GM18873 (cell line): ENCODE measurements around the gene MYL3.
"Not testable (repeated sequence)": the region's sequence is repeated elsewhere in the genome, so short reads cannot be mapped to it uniquely, and the experiment has no call there.

Source experiments
- ATAC-seq: cut with Tn5 transposase; IDR thresholded peaks from one replicate; pipeline ENCODE4 v1.9.1; 2021; ENCODE audit warnings: mild to moderate bottlenecking, moderate library complexity, moderate number of reproducible peaks; ENCODE audit not compliant: unreplicated experiment, low FRiP score

Gene MYL3

DNA sequence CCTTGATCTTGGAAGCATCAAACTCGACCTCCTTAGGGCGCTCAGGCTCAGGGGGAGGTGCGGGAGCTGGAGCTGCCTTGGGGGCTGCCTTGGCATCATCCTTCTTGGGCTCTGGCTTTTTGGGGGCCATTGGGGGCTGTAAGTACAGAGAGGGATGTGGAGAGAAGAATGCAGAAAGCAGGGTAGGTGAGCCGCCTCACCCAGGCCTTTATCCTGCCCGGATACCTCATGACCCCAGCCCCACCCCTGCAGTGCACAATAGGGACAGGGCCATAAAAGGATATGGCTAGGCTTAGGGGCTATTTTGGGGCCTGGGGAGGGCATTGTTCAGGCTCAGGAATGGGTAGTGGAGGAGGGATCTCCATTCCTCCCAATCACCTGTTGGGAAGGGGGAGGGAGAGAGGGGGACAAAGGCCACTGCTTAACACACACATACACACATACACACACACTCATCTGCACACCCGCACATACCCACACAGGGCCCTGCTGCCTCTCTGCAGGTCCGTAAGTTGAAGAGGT is at the start of gene MYL3:
TSS of gene MYL3 (minus strand) at position 184 of the 522 bp plus-strand sequence. CDS start at position 130, 54 bp downstream.
- ATAC-seq = no peak

- no peak for ATAC-seq
Observed at GRCh38 chr3:46912986-46913385, 49.7 kb upstream of the MYL3 start.

GRCh38 chr3:46910914-46911313 is 47.7 kb upstream of the MYL3 start:
- ATAC-seq = not testable (repeated sequence)

DNA sequence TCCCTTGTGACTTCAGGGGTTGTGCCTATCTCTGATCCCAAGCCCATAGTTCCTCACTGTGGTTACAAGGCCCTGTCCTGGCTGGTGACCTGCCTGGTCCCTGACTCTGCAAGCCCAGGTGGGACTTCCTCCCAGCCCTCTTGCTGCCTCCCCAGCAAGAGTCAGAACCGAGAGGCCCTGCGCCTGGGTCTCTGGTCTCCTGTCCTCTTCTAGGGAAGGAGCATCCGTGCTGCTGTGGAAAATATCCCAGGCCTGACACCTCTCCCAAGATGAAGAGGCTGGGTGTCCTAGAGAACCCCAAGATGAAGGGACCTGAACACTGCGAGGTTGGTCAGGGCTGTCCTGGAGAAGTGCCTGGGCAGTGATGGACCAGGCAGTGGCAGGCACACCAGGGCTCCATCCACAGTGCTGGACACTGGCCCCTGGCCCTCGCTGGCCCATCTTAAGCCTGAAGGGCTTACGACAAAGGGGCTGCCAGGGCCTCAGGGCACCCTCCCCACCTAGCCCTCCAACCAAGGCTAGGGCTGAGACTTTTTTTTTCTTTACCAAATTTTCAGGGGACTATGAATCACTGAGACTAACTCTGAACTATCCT is 47.0 kb upstream of the MYL3 start:
- no peak for ATAC-seq

GRCh38 chr3:46909535-46910161 is 46.4 kb upstream of the MYL3 start:
- ATAC-seq = no peak

GRCh38 chr3:46908986-46909534 is 45.8 kb upstream of the MYL3 start:
- no peak for ATAC-seq

DNA sequence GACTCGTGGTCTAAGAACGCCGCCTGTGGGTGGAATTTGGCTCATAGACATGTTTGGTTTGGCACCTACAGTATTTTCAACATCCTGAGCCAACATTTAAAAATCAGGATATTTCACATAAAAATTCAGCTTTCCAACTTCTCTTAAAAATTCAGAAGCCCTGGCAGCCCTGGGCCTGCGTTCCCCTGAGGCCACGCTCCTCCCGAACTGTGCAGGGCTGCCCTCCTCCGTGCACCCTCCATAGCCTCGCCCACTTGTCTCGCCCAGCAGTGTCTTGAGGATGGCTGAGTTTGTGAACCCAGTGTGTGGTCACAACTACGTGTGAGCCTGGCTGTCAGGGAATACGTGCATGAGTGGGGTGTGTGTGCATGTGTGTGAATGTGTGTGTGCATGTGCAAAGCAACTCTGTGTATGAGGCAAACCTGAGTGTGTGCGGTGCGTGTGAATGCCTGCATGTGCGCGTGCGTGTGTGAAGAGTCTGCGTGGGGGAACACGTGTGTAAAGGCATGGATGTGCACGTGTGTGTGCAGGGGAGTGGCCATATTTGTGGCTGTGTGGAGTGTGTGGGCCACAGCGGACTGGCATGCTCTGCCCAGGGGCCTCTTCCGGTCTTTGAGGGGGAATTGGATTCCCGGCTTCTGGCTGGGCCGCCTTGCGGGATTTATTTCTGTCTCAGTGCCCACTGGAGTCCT is 45.2 kb upstream of the MYL3 start:
- ATAC-seq = no peak

- no peak for ATAC-seq
Observed at GRCh38 chr3:46907960-46908293, 44.7 kb upstream of the MYL3 start.

GRCh38 chr3:46907271-46907670 is 44.0 kb upstream of the MYL3 start:
- no peak for ATAC-seq

- ATAC-seq = no peak
Observed at GRCh38 chr3:46906471-46907058, 43.3 kb upstream of the MYL3 start.

GRCh38 chr3:46905661-46906451 is 42.6 kb upstream of the MYL3 start:
- ATAC-seq = no peak

- no peak for ATAC-seq
Observed at GRCh38 chr3:46905213-46905560, 41.9 kb upstream of the MYL3 start.

GRCh38 chr3:46904303-46905212 is 41.3 kb upstream of the MYL3 start:
- ATAC-seq = no peak

DNA sequence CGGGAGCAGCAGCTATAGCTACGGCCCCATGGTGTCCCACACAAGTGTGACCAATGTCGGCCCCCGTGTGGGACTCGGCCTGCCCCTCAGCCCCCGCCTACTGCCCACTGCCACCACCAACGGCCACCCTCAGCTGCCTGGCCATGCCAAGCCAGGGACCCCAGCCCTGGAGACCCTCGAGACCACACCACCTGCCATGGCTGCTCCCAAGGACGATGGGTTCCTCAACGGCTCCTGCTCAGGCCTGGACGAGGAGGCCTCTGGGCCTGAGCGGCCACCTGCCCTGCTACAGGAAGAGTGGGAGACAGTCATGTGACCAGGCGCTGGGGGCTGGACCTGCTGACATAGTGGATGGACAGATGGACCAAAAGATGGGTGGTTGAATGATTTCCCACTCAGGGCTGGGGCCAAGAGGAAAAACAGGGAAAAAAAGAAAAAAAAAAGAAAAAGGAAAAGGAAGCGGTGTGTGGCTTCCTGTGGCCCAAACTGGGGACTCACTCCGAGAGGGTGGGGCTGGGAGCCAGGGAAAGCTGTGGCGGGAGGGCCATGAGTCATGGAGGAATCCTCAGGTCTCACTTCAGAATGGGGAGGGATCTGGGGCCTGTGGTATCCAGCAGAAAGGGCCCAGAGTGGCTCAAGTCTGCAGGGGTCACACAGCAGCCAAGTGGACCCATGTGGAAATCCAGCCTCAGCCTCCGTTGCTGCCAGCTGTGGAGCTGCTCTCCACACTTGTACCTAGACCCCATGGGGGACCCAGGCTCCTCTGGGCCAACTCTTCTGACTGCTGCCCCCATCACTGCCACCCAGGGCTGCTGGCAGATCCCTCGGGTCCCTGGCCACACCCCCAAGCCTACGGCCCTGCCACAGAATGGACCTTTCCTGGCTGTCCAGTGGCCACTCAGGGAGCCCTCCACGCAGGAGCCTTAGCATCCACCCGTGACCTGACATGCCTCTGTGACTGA is 40.4 kb upstream of the MYL3 start:
- no peak for ATAC-seq

DNA sequence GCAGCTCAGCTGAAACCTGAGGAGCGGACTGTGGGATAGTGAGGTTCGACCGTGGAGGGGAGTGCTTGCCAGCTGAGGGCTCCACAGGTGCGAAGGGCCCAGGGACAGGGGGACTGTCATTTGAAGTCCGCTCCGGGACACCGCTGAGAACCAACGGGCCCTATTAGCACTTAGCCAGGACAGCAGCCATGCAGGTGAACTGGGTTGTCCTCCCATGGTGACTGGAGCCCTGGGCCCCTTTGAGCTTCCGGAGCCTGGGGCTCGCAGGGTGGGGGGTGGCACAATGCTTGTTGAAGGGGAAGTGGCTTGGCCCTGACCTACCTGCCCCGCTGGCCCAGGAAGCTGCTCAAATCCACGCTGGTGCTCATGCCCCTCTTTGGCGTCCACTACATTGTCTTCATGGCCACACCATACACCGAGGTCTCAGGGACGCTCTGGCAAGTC is 39.0 kb upstream of the MYL3 start:
- no peak for ATAC-seq

GRCh38 chr3:46901591-46902187 is 38.4 kb upstream of the MYL3 start:
- ATAC-seq = no peak

DNA sequence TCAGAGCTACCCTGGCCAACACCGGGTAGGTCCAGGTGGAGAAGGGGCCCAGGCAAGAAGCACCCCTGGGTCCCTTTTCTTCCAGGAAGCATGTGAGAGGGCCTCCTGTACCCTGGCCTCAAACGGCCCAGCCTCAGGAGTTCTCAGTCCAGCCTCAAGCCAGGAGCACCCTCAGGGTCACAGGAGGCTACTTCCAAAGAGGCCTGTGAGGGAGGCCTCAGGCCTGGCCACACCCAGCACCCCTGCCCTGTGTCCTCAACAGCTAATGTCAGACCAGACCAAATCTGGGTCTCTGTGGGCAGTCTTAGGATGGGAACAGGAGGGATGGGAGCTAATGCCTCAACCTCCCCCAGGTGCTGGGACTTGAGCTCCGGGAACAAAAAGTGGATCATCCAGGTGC is 37.8 kb upstream of the MYL3 start:
- no peak for ATAC-seq

DNA sequence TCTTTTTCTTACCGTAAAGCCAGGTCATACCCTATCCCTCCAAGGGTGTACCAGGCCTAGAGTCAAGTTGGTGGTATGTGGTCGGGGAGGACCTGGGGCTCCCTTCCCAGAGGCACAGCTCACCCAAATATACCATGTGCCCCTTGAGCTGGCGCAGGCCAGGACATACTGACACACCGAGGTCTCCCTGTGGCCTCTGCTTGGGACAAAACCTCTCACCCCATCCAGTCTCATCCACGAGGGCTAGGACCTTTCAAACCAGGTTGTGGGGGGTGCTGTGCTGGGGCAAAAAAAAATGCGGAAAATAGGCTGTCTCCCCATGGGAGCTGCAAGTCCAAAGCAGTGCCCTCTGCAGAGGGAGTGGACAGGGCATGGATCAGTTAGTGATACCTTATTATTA is 37.1 kb upstream of the MYL3 start:
- no peak for ATAC-seq
